Lower leg skin (tissue), 3 donors: ENCODE measurements around the gene SRI.

Source experiments
- POLR2A ChIP-seq, 2 donors: fragments of 450-650 bp; IDR thresholded peaks; one replicate each; pipeline ENCODE4 v1.6.1; 2016 to 2017; ENCODE audit warnings: antibody characterized with exemption in 2 of 2, mild to moderate bottlenecking in 1 of 2, moderate library complexity in 1 of 2
- TF ChIP-seq, protein P1 (sequence below), 3 donors: fragments of 450-650 bp; IDR thresholded peaks; one replicate each; pipeline ENCODE4 v1.5.1; 2016; ENCODE audit warnings: antibody characterized with exemption in 3 of 3, mild to moderate bottlenecking in 3 of 3, moderate library complexity in 2 of 3

DNA sequence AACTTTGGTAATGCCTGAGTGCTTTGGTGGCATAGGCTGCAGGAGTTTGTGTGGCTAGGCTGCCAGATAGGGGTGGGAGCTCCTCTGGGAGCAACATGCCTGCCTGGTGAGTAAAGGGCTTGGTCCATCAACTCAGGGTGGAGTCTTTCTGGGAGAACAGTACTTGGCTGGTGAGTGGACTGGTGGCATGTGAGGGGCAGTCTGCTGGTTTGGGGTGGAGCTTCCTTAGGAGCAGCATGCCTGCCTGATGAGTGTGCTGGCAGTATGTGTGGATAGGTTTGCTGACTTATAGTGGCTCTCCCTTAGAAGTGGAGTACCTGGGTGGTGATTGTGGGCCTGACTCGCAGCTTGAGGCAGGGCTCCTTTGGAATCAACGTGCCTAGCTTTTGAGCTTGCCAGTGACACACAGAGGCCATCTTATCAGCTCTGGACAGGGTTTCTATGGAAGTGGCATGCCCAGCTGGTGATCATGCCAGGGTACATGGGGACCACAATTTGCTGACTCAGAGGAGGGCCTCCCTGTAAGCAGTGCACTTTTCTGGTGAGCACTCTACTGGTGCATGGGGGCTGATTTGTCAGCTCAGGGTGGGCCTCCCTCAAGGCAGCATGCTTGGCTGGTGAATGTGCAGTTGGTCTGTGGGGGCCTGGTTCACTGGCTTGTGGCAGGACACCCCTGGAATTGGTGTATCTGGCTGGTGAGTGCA, 35.0 kb upstream of the SRI start:
- no peak for TF ChIP-seq POLR2A (IDR thresholded peaks at IDR 0.05)
- TF ChIP-seq, protein P1, sequence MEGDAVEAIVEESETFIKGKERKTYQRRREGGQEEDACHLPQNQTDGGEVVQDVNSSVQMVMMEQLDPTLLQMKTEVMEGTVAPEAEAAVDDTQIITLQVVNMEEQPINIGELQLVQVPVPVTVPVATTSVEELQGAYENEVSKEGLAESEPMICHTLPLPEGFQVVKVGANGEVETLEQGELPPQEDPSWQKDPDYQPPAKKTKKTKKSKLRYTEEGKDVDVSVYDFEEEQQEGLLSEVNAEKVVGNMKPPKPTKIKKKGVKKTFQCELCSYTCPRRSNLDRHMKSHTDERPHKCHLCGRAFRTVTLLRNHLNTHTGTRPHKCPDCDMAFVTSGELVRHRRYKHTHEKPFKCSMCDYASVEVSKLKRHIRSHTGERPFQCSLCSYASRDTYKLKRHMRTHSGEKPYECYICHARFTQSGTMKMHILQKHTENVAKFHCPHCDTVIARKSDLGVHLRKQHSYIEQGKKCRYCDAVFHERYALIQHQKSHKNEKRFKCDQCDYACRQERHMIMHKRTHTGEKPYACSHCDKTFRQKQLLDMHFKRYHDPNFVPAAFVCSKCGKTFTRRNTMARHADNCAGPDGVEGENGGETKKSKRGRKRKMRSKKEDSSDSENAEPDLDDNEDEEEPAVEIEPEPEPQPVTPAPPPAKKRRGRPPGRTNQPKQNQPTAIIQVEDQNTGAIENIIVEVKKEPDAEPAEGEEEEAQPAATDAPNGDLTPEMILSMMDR (IDR thresholded peaks at IDR 0.05), result no peak
